ENCODE measurements around the gene CRYBB3. TPM values are rescaled to one million over a fixed set of nuclear protein-coding genes. Genes with fewer than 3 reads are reported as not detected.
"Not testable (repeated sequence)": the region's sequence is repeated elsewhere in the genome, so short reads cannot be mapped to it uniquely, and the experiment has no call there.

CRYBB3 gene
- total RNA-seq, 8 experiments from 2014 or later = not detected

DNA sequence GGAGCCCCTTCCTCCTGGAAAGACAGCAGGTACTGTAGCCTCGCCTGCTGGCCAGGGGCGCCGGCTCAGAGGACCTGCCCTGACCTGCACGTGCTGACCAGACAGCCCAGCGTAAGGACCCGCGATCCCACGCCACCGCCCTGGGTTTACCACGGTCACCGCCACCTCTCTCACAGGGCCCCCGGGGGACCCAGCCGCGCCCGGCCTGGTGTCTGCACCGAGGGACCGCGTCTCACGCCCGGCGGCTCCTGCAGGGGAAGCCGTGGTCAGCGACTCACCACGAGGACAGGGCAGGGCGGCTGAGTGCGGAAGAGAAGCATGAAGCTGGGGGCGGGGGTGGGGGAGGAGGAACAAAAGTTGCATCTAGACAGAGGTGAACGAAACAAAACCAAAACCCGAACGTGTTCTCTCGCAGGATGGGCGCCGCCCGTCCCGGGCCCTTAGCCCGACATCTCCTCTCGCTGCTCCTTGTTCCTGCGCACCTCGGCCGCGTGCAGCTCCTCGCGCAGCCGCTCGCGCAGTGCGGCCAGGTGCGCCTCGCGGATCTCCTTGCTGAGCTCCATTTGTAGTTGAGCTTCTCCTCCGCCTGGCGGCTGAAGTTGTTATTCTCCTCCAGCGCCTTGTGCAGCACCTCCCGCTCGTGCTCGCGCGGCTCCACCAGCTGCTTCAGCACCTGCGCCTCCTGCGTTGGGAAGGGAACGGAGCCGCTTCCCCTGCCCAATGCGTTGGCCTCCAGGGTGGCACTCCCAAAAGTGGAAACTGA, 20.6 kb upstream of the CRYBB3 start:
- H3K4me1 ChIP-seq (replicated peaks in 1 of 2); H3K27ac ChIP-seq; H3K4me3 ChIP-seq: not testable (repeated sequence)
- ATAC-seq (replicated peaks in 6 of 8) = peak in 4 of 8 experiments; percentile 17 to 67 (median 36)
- WGBS, 10 experiments = 47 to 98% (median 86%) methylated on average over 4 to 10 of the region's 63 CpGs; no CpG with 5 or more reads in 4 of the 10 experiments
- in situ Hi-C loops (cut with MboI; ENCODE audit: low pct_unique_long_range_greater_than_20kb in 2 of 9, low sequenced_read_pairs in 9 of 9, unreplicated experiment in 9 of 9) = loop anchor here in 1 of 9 experiments (25.0 kb wide), 1 partner anchor 242 kb away; the partner anchor contains the start of gene LHFPL7

- ATAC-seq (replicated peaks in 6 of 8) = no peak
- WGBS, 10 experiments = 14 to 100% (median 95%) methylated on average over 2 to 7 of the region's 10 CpGs; no CpG with 5 or more reads in 1 of the 10 experiments
- Histone ChIP-seq H3K4me3 (no peak overlapping the region), H3K27ac (no peak overlapping the region), H3K4me1 (replicated peaks in 1 of 2) (no peaks in the 10 kb centered on the region)
- in situ Hi-C loops (cut with MboI; ENCODE audit: low pct_unique_long_range_greater_than_20kb in 2 of 9, low sequenced_read_pairs in 9 of 9, unreplicated experiment in 9 of 9) = loop anchor here in 1 of 9 experiments (25.0 kb wide), 1 partner anchor 245 kb away; the partner anchor contains the start of gene LHFPL7
Measured at GRCh38 chr22:25182131-25183110, 17.2 kb upstream of the CRYBB3 start.

DNA sequence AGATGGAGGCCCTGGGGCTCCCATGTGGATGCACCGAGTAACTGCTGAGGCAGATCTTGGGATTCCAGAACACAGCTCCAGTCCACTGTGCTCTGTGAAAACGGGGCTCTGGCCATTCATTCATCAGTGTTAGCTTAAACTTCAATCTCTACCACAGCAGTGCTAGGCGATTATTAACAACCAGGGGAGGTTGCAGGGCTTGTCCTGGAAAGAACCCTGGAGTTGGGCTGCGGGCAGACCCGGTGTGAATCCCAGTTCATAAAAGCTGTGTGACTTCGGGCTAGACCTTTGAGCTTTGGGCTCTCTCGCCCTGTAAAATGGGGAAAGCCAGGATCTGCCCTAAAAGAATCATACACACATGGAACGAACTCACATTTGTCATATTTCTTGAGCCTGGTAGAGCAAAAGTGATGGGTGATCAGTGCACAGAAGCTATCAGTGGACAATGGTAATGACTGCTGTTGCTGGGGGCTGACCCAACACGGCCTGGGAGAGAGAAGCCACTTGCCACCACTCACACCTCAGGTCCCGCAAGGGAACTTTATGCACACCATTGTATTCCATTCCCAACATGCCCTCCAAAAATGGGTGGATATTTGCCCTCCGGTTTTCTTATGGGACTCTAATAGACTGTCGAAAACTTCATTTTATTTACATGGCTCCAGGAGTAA, 15.6 kb upstream of the CRYBB3 start:
- ATAC-seq (replicated peaks in 6 of 8) = no peak
- no peak overlapping the region for H3K4me3 ChIP-seq
- H3K4me1 ChIP-seq (replicated peaks in 1 of 2) = no peaks in the 10 kb centered on the region
- no peak overlapping the region for H3K27ac ChIP-seq
- 20 to 100% (median 73%) methylated on average over 1 to 6 of the region's 12 CpGs; no CpG with 5 or more reads in 2 of the 10 experiments for WGBS, 10 experiments
- in situ Hi-C loops (cut with MboI; ENCODE audit: low pct_unique_long_range_greater_than_20kb in 2 of 9, low sequenced_read_pairs in 9 of 9, unreplicated experiment in 9 of 9) = loop anchor here in 1 of 9 experiments (25.0 kb wide), 1 partner anchor 247 kb away; the partner anchor contains the start of gene LHFPL7

DNA sequence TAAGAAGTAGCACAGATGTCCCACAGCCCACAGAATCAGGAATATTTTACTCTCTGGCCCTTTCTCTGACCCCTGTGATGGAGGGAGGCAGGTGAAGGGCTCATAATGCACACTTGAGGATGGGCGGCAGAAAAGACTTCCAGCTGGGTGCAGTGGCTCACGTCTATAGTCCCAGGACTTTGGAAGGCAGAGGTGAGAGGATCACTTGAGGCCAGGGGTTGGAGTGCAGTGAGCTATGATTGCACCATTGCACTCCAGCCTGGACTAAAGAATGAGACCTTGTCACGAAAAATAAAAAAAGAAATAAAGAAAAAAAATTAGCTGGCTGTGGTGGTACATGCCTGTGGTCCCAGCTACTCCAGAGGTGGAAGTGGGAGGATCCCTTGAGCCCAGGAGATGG, 13.5 kb upstream of the CRYBB3 start:
- 0 to 100% (median 60%) methylated on average over 1 to 3 of the region's 3 CpGs; no CpG with 5 or more reads in 6 of the 10 experiments for WGBS, 10 experiments
- Histone ChIP-seq H3K4me3 (no peak overlapping the region), H3K27ac (no peak overlapping the region), H3K4me1 (replicated peaks in 1 of 2) (no peaks in the 10 kb centered on the region)
- in situ Hi-C loops (cut with MboI; ENCODE audit: low pct_unique_long_range_greater_than_20kb in 2 of 9, low sequenced_read_pairs in 9 of 9, unreplicated experiment in 9 of 9) = loop anchor here in 1 of 9 experiments (25.0 kb wide), 1 partner anchor 249 kb away; the partner anchor contains the start of gene LHFPL7
- ATAC-seq (replicated peaks in 6 of 8) = no peak

DNA sequence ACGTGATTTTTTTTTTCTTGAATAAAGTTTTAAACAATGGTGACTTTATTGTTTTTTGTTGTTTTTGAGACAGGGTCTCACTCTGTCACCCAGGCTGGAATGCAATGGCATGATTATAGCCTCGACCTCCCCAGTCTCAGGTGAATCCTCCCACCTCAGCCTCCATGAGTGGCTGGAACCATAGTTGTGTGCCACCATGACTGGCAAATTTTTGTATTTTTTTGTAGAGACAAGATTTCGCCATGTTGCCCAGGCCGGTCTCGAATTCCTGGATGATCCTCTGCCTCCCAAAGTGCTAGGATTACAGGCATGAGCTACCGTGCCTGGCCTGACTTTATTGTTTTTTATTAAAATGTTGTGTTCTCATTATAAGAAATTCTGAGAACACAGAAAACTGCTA, 12.2 kb upstream of the CRYBB3 start:
- WGBS, 10 experiments = 30 to 100% (median 91%) methylated on average over 1 to 6 of the region's 6 CpGs; no CpG with 5 or more reads in 1 of the 10 experiments
- in situ Hi-C loops (cut with MboI; ENCODE audit: low pct_unique_long_range_greater_than_20kb in 2 of 9, low sequenced_read_pairs in 9 of 9, unreplicated experiment in 9 of 9) = loop anchor here in 1 of 9 experiments (25.0 kb wide), 1 partner anchor 250 kb away; the partner anchor contains the start of gene LHFPL7
- ATAC-seq (replicated peaks in 6 of 8) = no peak
- no peak overlapping the region for H3K27ac ChIP-seq
- no peak overlapping the region for H3K4me3 ChIP-seq
- H3K4me1 ChIP-seq (replicated peaks in 1 of 2) = no peaks in the 10 kb centered on the region

DNA sequence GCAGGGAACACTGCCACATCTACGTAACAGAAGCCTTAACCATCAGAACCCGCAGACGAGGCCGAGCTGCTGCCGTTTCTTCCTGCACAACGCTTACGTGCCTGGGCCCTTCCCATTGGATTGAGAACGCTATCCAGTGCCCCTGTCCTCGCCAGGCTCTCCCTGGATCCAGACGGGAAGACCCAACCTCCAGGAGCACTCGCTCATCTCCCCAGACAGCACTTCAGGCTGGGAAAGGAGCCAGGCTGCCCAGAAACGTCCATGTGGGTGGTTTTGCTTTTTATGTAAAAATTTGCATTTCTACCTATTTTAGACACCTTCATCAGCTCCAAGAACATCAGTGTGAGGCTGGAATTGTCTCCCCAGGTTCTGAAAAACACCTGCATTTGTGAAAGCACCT, 7.3 kb upstream of the CRYBB3 start:
- in situ Hi-C loops (cut with MboI; ENCODE audit: low pct_unique_long_range_greater_than_20kb in 2 of 9, low sequenced_read_pairs in 9 of 9, unreplicated experiment in 9 of 9) = loop anchor here in 1 of 9 experiments (25.0 kb wide), 1 partner anchor 255 kb away; the partner anchor contains the start of gene LHFPL7
- no peak for ATAC-seq (replicated peaks in 6 of 8)
- Histone ChIP-seq H3K4me3 (no peak overlapping the region), H3K27ac (no peak overlapping the region), H3K4me1 (replicated peaks in 1 of 2) (peaks cover 2 to 3% of the 10 kb centered on the region in 2 donors)
- WGBS, 10 experiments = 0 to 93% (median 52%) methylated on average over 1 to 8 of the region's 12 CpGs; no CpG with 5 or more reads in 3 of the 10 experiments

GRCh38 chr22:25193130-25193529, 6.5 kb upstream of the CRYBB3 start:
- in situ Hi-C loops (cut with MboI; ENCODE audit: low pct_unique_long_range_greater_than_20kb in 2 of 9, low sequenced_read_pairs in 9 of 9, unreplicated experiment in 9 of 9) = loop anchor here in 1 of 9 experiments (25.0 kb wide), 1 partner anchor 256 kb away; the partner anchor contains the start of gene LHFPL7
- WGBS, 10 experiments = 38 to 97% (median 68%) methylated on average over 2 to 4 of the region's 4 CpGs; no CpG with 5 or more reads in 1 of the 10 experiments
- Histone ChIP-seq H3K4me3 (no peak overlapping the region), H3K27ac (no peak overlapping the region), H3K4me1 (replicated peaks in 1 of 2) (peaks cover 2 to 6% of the 10 kb centered on the region in 2 donors)
- no peak for ATAC-seq (replicated peaks in 6 of 8)

- Histone ChIP-seq H3K4me3 (no peak overlapping the region), H3K4me1 (replicated peaks in 1 of 2) (peaks cover 2 to 6% of the 10 kb centered on the region in 2 donors), H3K27ac (no peak overlapping the region)
- ATAC-seq (replicated peaks in 6 of 8) = no peak
- 17 to 100% (median 73%) methylated on average over 1 to 3 of the region's 3 CpGs; no CpG with 5 or more reads in 3 of the 10 experiments for WGBS, 10 experiments
- in situ Hi-C loops (cut with MboI; ENCODE audit: low pct_unique_long_range_greater_than_20kb in 2 of 9, low sequenced_read_pairs in 9 of 9, unreplicated experiment in 9 of 9) = loop anchor here in 1 of 9 experiments (25.0 kb wide), 1 partner anchor 256 kb away; the partner anchor contains the start of gene LHFPL7
Measured at GRCh38 chr22:25193548-25193947, 6.1 kb upstream of the CRYBB3 start.

- 30 to 100% (median 90%) methylated on average over 1 to 5 of the region's 5 CpGs; no CpG with 5 or more reads in 2 of the 10 experiments for WGBS, 10 experiments
- H3K4me1 ChIP-seq (replicated peaks in 1 of 2) = peaks cover 6% of the 10 kb centered on the region in 2 donors
- no peak overlapping the region for H3K27ac ChIP-seq
- no peak for ATAC-seq (replicated peaks in 6 of 8)
- in situ Hi-C loops (cut with MboI; ENCODE audit: low pct_unique_long_range_greater_than_20kb in 2 of 9, low sequenced_read_pairs in 9 of 9, unreplicated experiment in 9 of 9) = loop anchor here in 1 of 9 experiments (25.0 kb wide), 1 partner anchor 259 kb away; the partner anchor contains the start of gene LHFPL7
- no peak overlapping the region for H3K4me3 ChIP-seq
Measured at GRCh38 chr22:25196326-25196725, 3.3 kb upstream of the CRYBB3 start.

DNA sequence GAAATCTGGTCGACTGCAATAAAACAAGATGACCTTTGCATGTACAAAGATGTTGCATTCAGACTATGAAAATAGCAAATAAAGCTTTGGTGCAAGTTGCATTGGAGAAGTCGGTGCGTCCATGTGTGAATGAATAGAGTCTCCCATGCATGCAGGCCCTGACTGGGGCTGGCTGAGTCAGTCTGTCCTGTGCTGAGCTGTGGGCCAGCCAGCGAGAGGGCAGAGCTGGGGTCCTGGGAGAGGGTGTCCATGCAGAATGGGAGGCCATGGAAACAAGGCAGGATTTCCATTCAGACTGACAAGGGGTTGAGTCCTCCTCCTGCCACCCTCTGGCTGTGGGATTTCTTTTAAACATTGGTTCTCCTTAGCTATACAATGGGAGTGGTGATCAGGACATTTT, 2.3 kb upstream of the CRYBB3 start:
- in situ Hi-C loops (cut with MboI; ENCODE audit: low pct_unique_long_range_greater_than_20kb in 2 of 9, low sequenced_read_pairs in 9 of 9, unreplicated experiment in 9 of 9) = loop anchor here in 1 of 9 experiments (25.0 kb wide), 1 partner anchor 260 kb away; the partner anchor contains the start of gene LHFPL7
- WGBS, 10 experiments = 0 to 90% (median 66%) methylated on average over 1 to 3 of the region's 4 CpGs; no CpG with 5 or more reads in 3 of the 10 experiments
- peak in 5 of 8 experiments; percentile 72 to 88 (median 77) for ATAC-seq (replicated peaks in 6 of 8)
- no peak overlapping the region for H3K4me3 ChIP-seq
- no peak overlapping the region for H3K27ac ChIP-seq
- H3K4me1 ChIP-seq (replicated peaks in 1 of 2) = peaks cover 6% of the 10 kb centered on the region in 2 donors

GRCh38 chr22:25200967-25201366, 1.3 kb downstream of the CRYBB3 start:
- in situ Hi-C loops (cut with MboI; ENCODE audit: low pct_unique_long_range_greater_than_20kb in 2 of 9, low sequenced_read_pairs in 9 of 9, unreplicated experiment in 9 of 9) = loop anchor here in 2 of 9 experiments (25.0 kb wide), 1 partner anchor 561 kb away; no protein-coding TSS in a partner anchor
- H3K4me3 ChIP-seq = no peak overlapping the region
- no peak overlapping the region for H3K27ac ChIP-seq
- H3K4me1 ChIP-seq (replicated peaks in 1 of 2) = peaks cover 3 to 6% of the 10 kb centered on the region in 2 donors
- ATAC-seq (replicated peaks in 6 of 8) = no peak
- WGBS, 10 experiments = 29 to 90% (median 75%) methylated on average over 1 to 3 of the region's 7 CpGs; no CpG with 5 or more reads in 6 of the 10 experiments
